ENCODE data around the gene MAP1LC3B2.
A peak's percentile ranks its signal among the peaks of the same experiment; 100 is the strongest.

The MAP1LC3B2 gene

DNA sequence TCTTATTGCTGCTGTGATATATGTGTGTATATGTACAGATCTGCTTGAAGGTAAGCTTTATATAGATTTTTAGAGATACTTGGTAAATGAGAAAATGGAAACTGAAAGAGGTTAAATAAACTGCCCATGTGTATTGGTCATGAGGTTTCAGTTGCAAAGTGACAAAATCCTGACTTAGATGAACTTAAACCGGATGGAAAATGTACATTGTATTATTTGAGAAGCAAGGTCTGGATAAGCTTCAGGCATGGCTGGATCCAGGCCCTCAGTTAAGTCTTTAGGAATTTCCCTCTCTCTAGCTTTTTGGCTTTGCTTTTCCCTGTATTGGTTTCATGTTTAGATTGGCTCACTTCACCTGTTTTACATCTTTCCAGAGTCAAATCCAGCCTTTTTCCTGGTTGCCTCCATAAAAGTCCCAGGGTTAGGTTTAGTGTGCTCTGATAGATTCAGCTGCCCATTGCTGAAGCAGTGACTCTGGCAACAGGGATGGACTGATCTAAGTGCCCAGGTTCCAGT lies 21.0 kb upstream of the MAP1LC3B2 start:
- TF ChIP-seq ZFP30 (CRISPR knock-in tag; IDR thresholded peaks at IDR 0.05) = no peak
- TF ChIP-seq ESRRG (CRISPR knock-in tag; IDR thresholded peaks at IDR 0.05) = no peak
- no peak for TF ChIP-seq CSDC2 (CRISPR knock-in tag; IDR thresholded peaks at IDR 0.05)
- TF ChIP-seq, protein P1, sequence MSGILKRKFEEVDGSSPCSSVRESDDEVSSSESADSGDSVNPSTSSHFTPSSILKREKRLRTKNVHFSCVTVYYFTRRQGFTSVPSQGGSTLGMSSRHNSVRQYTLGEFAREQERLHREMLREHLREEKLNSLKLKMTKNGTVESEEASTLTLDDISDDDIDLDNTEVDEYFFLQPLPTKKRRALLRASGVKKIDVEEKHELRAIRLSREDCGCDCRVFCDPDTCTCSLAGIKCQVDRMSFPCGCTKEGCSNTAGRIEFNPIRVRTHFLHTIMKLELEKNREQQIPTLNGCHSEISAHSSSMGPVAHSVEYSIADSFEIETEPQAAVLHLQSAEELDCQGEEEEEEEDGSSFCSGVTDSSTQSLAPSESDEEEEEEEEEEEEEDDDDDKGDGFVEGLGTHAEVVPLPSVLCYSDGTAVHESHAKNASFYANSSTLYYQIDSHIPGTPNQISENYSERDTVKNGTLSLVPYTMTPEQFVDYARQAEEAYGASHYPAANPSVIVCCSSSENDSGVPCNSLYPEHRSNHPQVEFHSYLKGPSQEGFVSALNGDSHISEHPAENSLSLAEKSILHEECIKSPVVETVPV (CRISPR knock-in tag; IDR thresholded peaks at IDR 0.05) = no peak
- TF ChIP-seq, protein P2, sequence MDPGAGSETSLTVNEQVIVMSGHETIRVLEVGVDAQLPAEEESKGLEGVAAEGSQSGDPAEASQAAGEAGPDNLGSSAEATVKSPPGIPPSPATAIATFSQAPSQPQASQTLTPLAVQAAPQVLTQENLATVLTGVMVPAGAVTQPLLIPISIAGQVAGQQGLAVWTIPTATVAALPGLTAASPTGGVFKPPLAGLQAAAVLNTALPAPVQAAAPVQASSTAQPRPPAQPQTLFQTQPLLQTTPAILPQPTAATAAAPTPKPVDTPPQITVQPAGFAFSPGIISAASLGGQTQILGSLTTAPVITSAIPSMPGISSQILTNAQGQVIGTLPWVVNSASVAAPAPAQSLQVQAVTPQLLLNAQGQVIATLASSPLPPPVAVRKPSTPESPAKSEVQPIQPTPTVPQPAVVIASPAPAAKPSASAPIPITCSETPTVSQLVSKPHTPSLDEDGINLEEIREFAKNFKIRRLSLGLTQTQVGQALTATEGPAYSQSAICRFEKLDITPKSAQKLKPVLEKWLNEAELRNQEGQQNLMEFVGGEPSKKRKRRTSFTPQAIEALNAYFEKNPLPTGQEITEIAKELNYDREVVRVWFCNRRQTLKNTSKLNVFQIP (CRISPR knock-in tag; IDR thresholded peaks at IDR 0.05; ENCODE audit: borderline replicate concordance, low read depth) = no peak
- no peak for TF ChIP-seq TOX (CRISPR knock-in tag; IDR thresholded peaks at IDR 0.05; ENCODE audit: borderline replicate concordance)
- TF ChIP-seq, protein P3, sequence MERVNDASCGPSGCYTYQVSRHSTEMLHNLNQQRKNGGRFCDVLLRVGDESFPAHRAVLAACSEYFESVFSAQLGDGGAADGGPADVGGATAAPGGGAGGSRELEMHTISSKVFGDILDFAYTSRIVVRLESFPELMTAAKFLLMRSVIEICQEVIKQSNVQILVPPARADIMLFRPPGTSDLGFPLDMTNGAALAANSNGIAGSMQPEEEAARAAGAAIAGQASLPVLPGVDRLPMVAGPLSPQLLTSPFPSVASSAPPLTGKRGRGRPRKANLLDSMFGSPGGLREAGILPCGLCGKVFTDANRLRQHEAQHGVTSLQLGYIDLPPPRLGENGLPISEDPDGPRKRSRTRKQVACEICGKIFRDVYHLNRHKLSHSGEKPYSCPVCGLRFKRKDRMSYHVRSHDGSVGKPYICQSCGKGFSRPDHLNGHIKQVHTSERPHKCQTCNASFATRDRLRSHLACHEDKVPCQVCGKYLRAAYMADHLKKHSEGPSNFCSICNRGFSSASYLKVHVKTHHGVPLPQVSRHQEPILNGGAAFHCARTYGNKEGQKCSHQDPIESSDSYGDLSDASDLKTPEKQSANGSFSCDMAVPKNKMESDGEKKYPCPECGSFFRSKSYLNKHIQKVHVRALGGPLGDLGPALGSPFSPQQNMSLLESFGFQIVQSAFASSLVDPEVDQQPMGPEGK (CRISPR knock-in tag; IDR thresholded peaks at IDR 0.05; ENCODE audit: borderline replicate concordance) = no peak
- no peak for TF ChIP-seq ARNTL (CRISPR knock-in tag; IDR thresholded peaks at IDR 0.05; ENCODE audit: borderline replicate concordance, low read depth)
- no peak for TF ChIP-seq ZNF8 (CRISPR knock-in tag; IDR thresholded peaks at IDR 0.05)
- TF ChIP-seq ISL1 (CRISPR knock-in tag; IDR thresholded peaks at IDR 0.05) = no peak
- no peak for ATAC-seq

DNA sequence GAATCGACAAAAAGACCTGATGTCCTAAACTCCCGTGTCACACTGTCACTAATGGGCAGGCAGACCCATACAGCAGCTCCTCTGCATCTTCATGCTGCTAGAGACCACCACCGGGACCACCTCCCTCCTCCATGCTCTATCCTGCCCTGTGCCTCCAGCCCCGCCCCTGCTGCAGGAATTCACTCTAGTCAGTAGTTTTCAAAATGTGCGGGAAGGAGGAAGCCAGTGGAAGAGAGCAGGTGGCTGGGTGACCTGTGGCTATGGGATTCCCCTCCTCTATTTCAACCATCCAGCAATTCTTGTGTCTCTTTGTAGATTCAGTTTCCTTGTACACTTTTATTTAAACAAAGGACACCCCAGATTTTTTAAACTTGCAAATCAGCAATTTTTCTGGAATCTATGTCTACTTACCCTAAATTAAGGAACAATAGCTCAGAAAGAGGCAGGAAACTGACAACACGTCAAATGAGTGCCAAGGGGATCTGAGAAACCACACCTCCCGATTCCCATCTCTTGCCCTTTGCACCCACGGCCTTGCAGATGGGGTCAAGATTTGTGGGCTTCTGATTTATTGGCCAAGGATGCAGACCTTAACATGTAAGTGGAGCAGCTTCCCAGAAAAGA lies 20.4 kb upstream of the MAP1LC3B2 start:
- no peak for ATAC-seq

DNA sequence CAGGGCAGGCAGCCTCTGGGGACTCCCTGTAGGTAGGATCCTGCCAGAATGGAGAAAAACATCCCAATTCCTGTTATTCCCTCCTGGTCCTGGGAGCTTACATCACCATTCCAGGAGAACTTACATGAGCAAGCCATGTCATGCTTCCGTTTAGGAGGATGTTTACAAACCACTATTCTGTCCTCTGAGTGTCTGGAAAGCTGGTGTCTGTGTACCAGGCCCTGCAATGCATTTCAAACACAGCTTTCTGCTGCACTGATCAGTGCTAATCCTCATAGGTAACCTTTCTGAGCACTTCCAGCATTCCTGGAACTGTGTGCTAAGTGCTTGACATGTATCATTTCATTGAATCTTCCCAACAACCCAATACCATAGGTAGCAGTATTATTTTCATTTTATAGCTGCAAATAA lies 19.8 kb upstream of the MAP1LC3B2 start:
- ATAC-seq = peak; percentile 53
- TF ChIP-seq BACH2 (CRISPR knock-in tag; IDR thresholded peaks at IDR 0.05; ENCODE audit: borderline replicate concordance) = no peak
- TF ChIP-seq, protein P4, sequence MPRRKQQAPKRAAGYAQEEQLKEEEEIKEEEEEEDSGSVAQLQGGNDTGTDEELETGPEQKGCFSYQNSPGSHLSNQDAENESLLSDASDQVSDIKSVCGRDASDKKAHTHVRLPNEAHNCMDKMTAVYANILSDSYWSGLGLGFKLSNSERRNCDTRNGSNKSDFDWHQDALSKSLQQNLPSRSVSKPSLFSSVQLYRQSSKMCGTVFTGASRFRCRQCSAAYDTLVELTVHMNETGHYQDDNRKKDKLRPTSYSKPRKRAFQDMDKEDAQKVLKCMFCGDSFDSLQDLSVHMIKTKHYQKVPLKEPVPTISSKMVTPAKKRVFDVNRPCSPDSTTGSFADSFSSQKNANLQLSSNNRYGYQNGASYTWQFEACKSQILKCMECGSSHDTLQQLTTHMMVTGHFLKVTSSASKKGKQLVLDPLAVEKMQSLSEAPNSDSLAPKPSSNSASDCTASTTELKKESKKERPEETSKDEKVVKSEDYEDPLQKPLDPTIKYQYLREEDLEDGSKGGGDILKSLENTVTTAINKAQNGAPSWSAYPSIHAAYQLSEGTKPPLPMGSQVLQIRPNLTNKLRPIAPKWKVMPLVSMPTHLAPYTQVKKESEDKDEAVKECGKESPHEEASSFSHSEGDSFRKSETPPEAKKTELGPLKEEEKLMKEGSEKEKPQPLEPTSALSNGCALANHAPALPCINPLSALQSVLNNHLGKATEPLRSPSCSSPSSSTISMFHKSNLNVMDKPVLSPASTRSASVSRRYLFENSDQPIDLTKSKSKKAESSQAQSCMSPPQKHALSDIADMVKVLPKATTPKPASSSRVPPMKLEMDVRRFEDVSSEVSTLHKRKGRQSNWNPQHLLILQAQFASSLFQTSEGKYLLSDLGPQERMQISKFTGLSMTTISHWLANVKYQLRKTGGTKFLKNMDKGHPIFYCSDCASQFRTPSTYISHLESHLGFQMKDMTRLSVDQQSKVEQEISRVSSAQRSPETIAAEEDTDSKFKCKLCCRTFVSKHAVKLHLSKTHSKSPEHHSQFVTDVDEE (CRISPR knock-in tag; IDR thresholded peaks at IDR 0.05) = no peak
- TF ChIP-seq ZFP3 (CRISPR knock-in tag; IDR thresholded peaks at IDR 0.05) = no peak
- no peak for TF ChIP-seq TOX (CRISPR knock-in tag; IDR thresholded peaks at IDR 0.05; ENCODE audit: borderline replicate concordance)
- TF ChIP-seq, protein P3 (CRISPR knock-in tag; IDR thresholded peaks at IDR 0.05; ENCODE audit: borderline replicate concordance) = no peak
- no peak for TF ChIP-seq RARB (CRISPR knock-in tag; IDR thresholded peaks at IDR 0.05)
- TF ChIP-seq ZNF70 (CRISPR knock-in tag; IDR thresholded peaks at IDR 0.05) = no peak
- no peak for TF ChIP-seq ZC3H10 (CRISPR knock-in tag; IDR thresholded peaks at IDR 0.05)
- TF ChIP-seq, protein P1 (CRISPR knock-in tag; IDR thresholded peaks at IDR 0.05) = no peak
- TF ChIP-seq ISL1 (CRISPR knock-in tag; IDR thresholded peaks at IDR 0.05) = no peak
- TF ChIP-seq, protein P2 (CRISPR knock-in tag; IDR thresholded peaks at IDR 0.05; ENCODE audit: borderline replicate concordance, low read depth) = no peak

More for the DNA sequence above, 20.4 kb upstream of the MAP1LC3B2 start:
- TF ChIP-seq TOX (CRISPR knock-in tag; IDR thresholded peaks at IDR 0.05; ENCODE audit: borderline replicate concordance) (no peak), ZFP30 (CRISPR knock-in tag; IDR thresholded peaks at IDR 0.05) (no peak), OSR1 (CRISPR knock-in tag; IDR thresholded peaks at IDR 0.05) (no peak), ZFP3 (CRISPR knock-in tag; IDR thresholded peaks at IDR 0.05) (no peak), ISL1 (CRISPR knock-in tag; IDR thresholded peaks at IDR 0.05) (no peak), ZNF8 (CRISPR knock-in tag; IDR thresholded peaks at IDR 0.05) (no peak), BACH2 (CRISPR knock-in tag; IDR thresholded peaks at IDR 0.05; ENCODE audit: borderline replicate concordance) (no peak)
- TF ChIP-seq, protein P4 (CRISPR knock-in tag; IDR thresholded peaks at IDR 0.05) = no peak
